Left lobe of liver (tissue), 2 donors: Measurements from ENCODE around the gene GATB. TPM values are rescaled to one million over a fixed set of nuclear protein-coding genes. Genes with fewer than 3 reads are reported as not detected.
A peak's percentile ranks its signal among the peaks of the same experiment; 100 is the strongest.

Experiments used
- ATAC-seq: fragments of 200-7000 bp; cut with Tn5 transposase; one replicate; pipeline ENCODE4 v1.9.1; 2020; ENCODE audit warnings: mild to moderate bottlenecking, moderate library complexity
- DNase-seq: peaks from one replicate; pipeline ENCODE4 v3.0.0-alpha.2; 2020; ENCODE audit warnings: low spot score
- total RNA-seq: library from RNA; stranded (reverse); gene quantifications from one replicate; pipeline ENCODE4 v1.2.1, GENCODE V29; 2021
- donor health status: DM: no; HTN: no; CAD: no; lungs with moderate emphysema.
- donor health status: DM: no; HTN: yes; CAD: no.

GATB gene
- total RNA-seq, 1 donor from 2014 or later = 17.2 TPM

GRCh38 chr4:151677193-151677592 lies 83.6 kb downstream of the GATB start:
- DNase-seq (no peak), ATAC-seq (no peak)

- peak; percentile 29 for DNase-seq
- ATAC-seq = no peak
Measured at GRCh38 chr4:151676301-151676700, 84.5 kb downstream of the GATB start.

- DNase-seq (peak; percentile 23), ATAC-seq (no peak)
Measured at GRCh38 chr4:151675411-151675971, 85.3 kb downstream of the GATB start.

GRCh38 chr4:151674804-151675391 lies 85.9 kb downstream of the GATB start:
- DNase-seq = peak; percentile 38
- ATAC-seq = peak; percentile 60

GRCh38 chr4:151673908-151674520 lies 86.8 kb downstream of the GATB start:
- DNase-seq (peak; percentile 18), ATAC-seq (no peak)

GRCh38 chr4:151672996-151673395 lies 87.8 kb downstream of the GATB start:
- DNase-seq = peak; percentile 30

GRCh38 chr4:151671541-151672059 lies 89.2 kb downstream of the GATB start:
- ATAC-seq (peak; percentile 20), DNase-seq (peak; percentile 37)

More at GRCh38 chr4:151672996-151673395, 87.8 kb downstream of the GATB start:
- no peak for ATAC-seq

GRCh38 chr4:151670843-151671242 lies 90.0 kb downstream of the GATB start:
- DNase-seq (peak; percentile 22), ATAC-seq (no peak)

- DNase-seq (no peak), ATAC-seq (no peak)
Measured at GRCh38 chr4:151669990-151670389, 90.8 kb downstream of the GATB start.

- DNase-seq = peak; percentile 16
- ATAC-seq = no peak
Measured at GRCh38 chr4:151668689-151669402, 92.0 kb downstream of the GATB start.

- DNase-seq = no peak
Measured at GRCh38 chr4:151667666-151668065, 93.1 kb downstream of the GATB start.

GRCh38 chr4:151667048-151667447 lies 93.8 kb downstream of the GATB start:
- ATAC-seq (no peak), DNase-seq (no peak)

More at GRCh38 chr4:151667666-151668065, 93.1 kb downstream of the GATB start:
- ATAC-seq = no peak

- no peak for ATAC-seq
- DNase-seq = no peak
Measured at GRCh38 chr4:151666501-151666900, 94.3 kb downstream of the GATB start.

- ATAC-seq = no peak
- DNase-seq = no peak
Measured at GRCh38 chr4:151665785-151666127, 95.1 kb downstream of the GATB start.

GRCh38 chr4:151665022-151665784 lies 95.6 kb downstream of the GATB start:
- no peak for ATAC-seq

GRCh38 chr4:151664289-151664688 lies 96.5 kb downstream of the GATB start:
- ATAC-seq = no peak
- DNase-seq = no peak

More at GRCh38 chr4:151665022-151665784, 95.6 kb downstream of the GATB start:
- DNase-seq = no peak

GRCh38 chr4:151663109-151663508 lies 97.7 kb downstream of the GATB start:
- no peak for DNase-seq
- no peak for ATAC-seq

- no peak for DNase-seq
- ATAC-seq = peak; percentile 48
Measured at GRCh38 chr4:151661873-151662272, 98.9 kb downstream of the GATB start.

GRCh38 chr4:151660676-151661075 lies 100.1 kb downstream of the GATB start:
- DNase-seq = no peak
- ATAC-seq = no peak

- no peak for ATAC-seq
- no peak for DNase-seq
Measured at GRCh38 chr4:151659601-151660364, 101.0 kb downstream of the GATB start.
